Body of pancreas (tissue), 4 donors: Measurements from ENCODE around the gene IL10. TPM values are rescaled to one million over a fixed set of nuclear protein-coding genes. Genes with fewer than 3 reads are reported as not detected.
A peak's percentile ranks its signal among the peaks of the same experiment; 100 is the strongest.

ENCODE experiments used
- ATAC-seq: fragments of 150-250 bp; one replicate; pipeline ENCODE4 v1.9.1; 2016
- DNase-seq, 4 donors: peaks; one replicate each; pipeline ENCODE4 v3.0.0-alpha.2; 2019
- H3K27ac ChIP-seq, 4 donors: fragments of 200-600 bp; sonication (generic); 1 replicate in 3 of 4; 2 replicates in 1 of 4; pipeline versions ENCODE4 v1.5.1 to v1.6.1; 2016 to 2019; ENCODE audit warnings: mild to moderate bottlenecking in 1 of 4, mixed read lengths in 1 of 4, moderate library complexity in 1 of 4
- H3K27me3 ChIP-seq, 2 donors: fragments of 200-600 bp; sonication (generic); one replicate each; pipeline ENCODE4 v1.6.0; 2016; ENCODE audit warnings: mild to moderate bottlenecking in 1 of 2
- H3K36me3 ChIP-seq, 2 donors: fragments of 200-600 bp; sonication (generic); replicated peaks in 1 of 2; 2 replicates each; pipeline ENCODE4 v1.5.1; 2016; ENCODE audit warnings: low read depth in 2 of 2; ENCODE audit not compliant: insufficient read depth in 1 of 2
- H3K4me1 ChIP-seq: fragments of 200-600 bp; sonication (generic); one replicate; pipeline ENCODE4 v1.6.0; 2016
- H3K4me3 ChIP-seq, 2 donors: fragments of 200-600 bp; sonication (generic); 1 replicate in 1 of 2; 2 replicates in 1 of 2; pipeline ENCODE4 v1.5.1; 2016 to 2019
- H3K9me3 ChIP-seq, 3 donors: fragments of 200-600 bp; sonication (generic); 1 replicate in 2 of 3; 2 replicates in 1 of 3; pipeline ENCODE4 v1.5.1; 2016
- CTCF ChIP-seq, 7 experiments: fragments of 450-650 bp in 4 of 7; fragments of 200-600 bp in 3 of 7; sonication (generic) in 3 of 7; IDR thresholded peaks; one replicate each; pipeline ENCODE4 v1.5.1; 2016 to 2019; ENCODE audit warnings: antibody characterized with exemption in 7 of 7
- POLR2A ChIP-seq, 3 donors: fragments of 450-650 bp; IDR thresholded peaks; one replicate each; pipeline ENCODE4 v1.6.1; 2016; ENCODE audit warnings: antibody characterized with exemption in 3 of 3, mild to moderate bottlenecking in 2 of 3
- WGBS, 2 donors: methylation state at CpG; one replicate each; pipeline ENCODE4 v1.1.5; 2017; 5-methylcytosine and 5-hydroxymethylcytosine counted together
- intact Hi-C: fragments of 100-400 bp; cut with DNase I; formaldehyde crosslinking; loops from one replicate; pipeline ENCODE4 v1.15.1; 2023
- total RNA-seq, 2 donors: library from RNA; depleted of rRNA; stranded (reverse); fragments of >200 nt; gene quantifications; one replicate each; pipeline ENCODE4 v1.1.0, GENCODE V29; 2016

Gene IL10
- total RNA-seq, 2 donors from 2014 or later: 1.0 TPM; not detected in 1

GRCh38 chr1:206803221-206803730 lies 31.0 kb upstream of the IL10 start:
- intact Hi-C loops: no loop called here
- no peaks in the 10 kb centered on the region for H3K36me3 ChIP-seq
- no peak for TF ChIP-seq POLR2A (IDR thresholded peaks at IDR 0.05)
- TF ChIP-seq CTCF (IDR thresholded peaks at IDR 0.05): no peak
- DNase-seq (peak in 2 of 4 donors; percentile 19 to 24), ATAC-seq (no peak)
- H3K27ac ChIP-seq: no peak overlapping the region
- no peak overlapping the region for H3K4me3 ChIP-seq
- no peaks in the 10 kb centered on the region for H3K27me3 ChIP-seq
- peaks cover 8% of the 10 kb centered on the region for H3K4me1 ChIP-seq
- WGBS, 2 donors: 83 to 87% methylated on average over 8 of the region's 8 CpGs
- no peaks in the 10 kb centered on the region for H3K9me3 ChIP-seq

- no peak for DNase-seq
- no peaks in the 10 kb centered on the region for H3K27me3 ChIP-seq
- TF ChIP-seq POLR2A (IDR thresholded peaks at IDR 0.05) (no peak), CTCF (IDR thresholded peaks at IDR 0.05) (no peak)
- peaks cover 17% of the 10 kb centered on the region for H3K4me1 ChIP-seq
- ATAC-seq: no peak
- WGBS, 2 donors: 70 to 75% methylated on average over 4 of the region's 4 CpGs
- intact Hi-C loops: no loop called here
- H3K4me3 ChIP-seq: no peak overlapping the region
- no peaks in the 10 kb centered on the region for H3K36me3 ChIP-seq
- no peaks in the 10 kb centered on the region for H3K9me3 ChIP-seq
- no peak overlapping the region for H3K27ac ChIP-seq
Observed at GRCh38 chr1:206802401-206802800, 30.1 kb upstream of the IL10 start.

DNA sequence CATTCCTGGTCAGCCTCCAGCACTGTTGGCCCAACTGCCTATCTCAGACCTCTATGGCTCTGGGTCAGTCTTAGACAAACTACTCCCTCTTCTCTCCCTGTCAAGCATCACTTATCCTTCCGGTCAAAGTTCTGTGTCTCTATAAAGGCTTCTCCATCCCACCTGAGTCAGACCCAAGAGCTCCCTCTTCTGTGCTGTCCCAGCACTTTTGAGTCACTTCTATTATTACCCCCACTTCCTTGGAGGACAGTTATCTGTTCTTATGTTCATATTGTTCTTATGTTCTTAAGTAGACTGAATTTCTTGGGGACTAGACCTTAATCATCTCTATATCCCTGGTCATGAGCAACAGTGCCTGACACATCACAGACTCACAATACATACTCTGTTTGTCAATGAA lies 29.2 kb upstream of the IL10 start:
- 86 to 100% methylated on average over 1 of the region's 1 CpG for WGBS, 2 donors
- intact Hi-C loops: no loop called here
- no peaks in the 10 kb centered on the region for H3K9me3 ChIP-seq
- H3K4me3 ChIP-seq: no peak overlapping the region
- TF ChIP-seq CTCF (IDR thresholded peaks at IDR 0.05): no peak
- TF ChIP-seq POLR2A (IDR thresholded peaks at IDR 0.05): no peak
- DNase-seq: no peak
- no peak for ATAC-seq
- no peaks in the 10 kb centered on the region for H3K27me3 ChIP-seq
- no peaks in the 10 kb centered on the region for H3K36me3 ChIP-seq
- peaks cover 26% of the 10 kb centered on the region for H3K4me1 ChIP-seq
- H3K27ac ChIP-seq: no peak overlapping the region

GRCh38 chr1:206800891-206801290 lies 28.6 kb upstream of the IL10 start:
- intact Hi-C loops: no loop called here
- Histone ChIP-seq H3K27me3 (no peaks in the 10 kb centered on the region), H3K4me1 (peaks cover 28% of the 10 kb centered on the region), H3K4me3 (no peak overlapping the region), H3K9me3 (no peaks in the 10 kb centered on the region), H3K27ac (no peak overlapping the region), H3K36me3 (no peaks in the 10 kb centered on the region)
- DNase-seq: no peak
- ATAC-seq: no peak
- 84 to 93% methylated on average over 3 of the region's 3 CpGs for WGBS, 2 donors
- no peak for TF ChIP-seq CTCF (IDR thresholded peaks at IDR 0.05)
- TF ChIP-seq POLR2A (IDR thresholded peaks at IDR 0.05): no peak

GRCh38 chr1:206800411-206800810 lies 28.1 kb upstream of the IL10 start:
- no peak overlapping the region for H3K4me3 ChIP-seq
- no peaks in the 10 kb centered on the region for H3K9me3 ChIP-seq
- no peak overlapping the region for H3K27ac ChIP-seq
- DNase-seq (no peak), ATAC-seq (no peak)
- H3K4me1 ChIP-seq: peaks cover 30% of the 10 kb centered on the region
- 89 to 92% methylated on average over 3 of the region's 3 CpGs for WGBS, 2 donors
- intact Hi-C loops: no loop called here
- no peaks in the 10 kb centered on the region for H3K27me3 ChIP-seq
- no peak for TF ChIP-seq CTCF (IDR thresholded peaks at IDR 0.05)
- TF ChIP-seq POLR2A (IDR thresholded peaks at IDR 0.05): no peak
- no peaks in the 10 kb centered on the region for H3K36me3 ChIP-seq
